ENCODE results near the gene IGLL5.
"Not testable (repeated sequence)": the region's sequence is repeated elsewhere in the genome, so short reads cannot be mapped to it uniquely, and the experiment has no call there.

Gene IGLL5

GRCh38 chr22:22897947-22898346, 10.3 kb downstream of the IGLL5 start:
- H3K36me3 ChIP-seq (ENCODE audit: control insufficient read depth, low read length), result no peaks in the 10 kb centered on the region
- no peak for TF ChIP-seq CTCF (IDR thresholded peaks at IDR 0.05; ENCODE audit: low read depth, low read length, poor library complexity, severe bottlenecking)
- no peak for TF ChIP-seq EZH2phosphoT487 (IDR thresholded peaks at IDR 0.05; ENCODE audit: borderline replicate concordance, low read length)
- no peak overlapping the region for H3K4me3 ChIP-seq (ENCODE audit: low read length)
- H3K4me2 ChIP-seq (ENCODE audit: low read length), result no peak overlapping the region
- H4K20me1 ChIP-seq (ENCODE audit: control insufficient read depth, insufficient read depth, low read depth, low read length), result no peaks in the 10 kb centered on the region
- H3K9me2 ChIP-seq (replicated peaks; ENCODE audit: control insufficient read depth, low read length), result no peaks in the 10 kb centered on the region
- H3K27me3 ChIP-seq (ENCODE audit: control insufficient read depth, low read length), result no peaks in the 10 kb centered on the region
- H3F3A ChIP-seq (ENCODE audit: control insufficient read depth, insufficient read depth), result no peaks in the 10 kb centered on the region
- H3K79me2 ChIP-seq (ENCODE audit: control insufficient read depth, low read length), result no peaks in the 10 kb centered on the region
- H3K9me3 ChIP-seq (ENCODE audit: control insufficient read depth, insufficient read depth, low read length), result no peaks in the 10 kb centered on the region
- no peaks in the 10 kb centered on the region for H3K4me1 ChIP-seq (ENCODE audit: control insufficient read depth, low read length)
- H3K27ac ChIP-seq (ENCODE audit: low read depth, low read length), result no peak overlapping the region

GRCh38 chr22:22898411-22898950, 10.9 kb downstream of the IGLL5 start:
- not testable (repeated sequence) for H3F3A ChIP-seq (ENCODE audit: control insufficient read depth, insufficient read depth); H4K20me1 ChIP-seq (ENCODE audit: control insufficient read depth, insufficient read depth, low read depth, low read length); H3K4me2 ChIP-seq (ENCODE audit: low read length); H3K79me2 ChIP-seq (ENCODE audit: control insufficient read depth, low read length); H3K9me3 ChIP-seq (ENCODE audit: control insufficient read depth, insufficient read depth, low read length); H3K27me3 ChIP-seq (ENCODE audit: control insufficient read depth, low read length); H3K36me3 ChIP-seq (ENCODE audit: control insufficient read depth, low read length); H3K9me2 ChIP-seq (replicated peaks; ENCODE audit: control insufficient read depth, low read length); H3K4me1 ChIP-seq (ENCODE audit: control insufficient read depth, low read length); H3K27ac ChIP-seq (ENCODE audit: low read depth, low read length); H3K4me3 ChIP-seq (ENCODE audit: low read length)

GRCh38 chr22:22899342-22900080, 11.9 kb downstream of the IGLL5 start:
- not testable (repeated sequence) for H3K9me2 ChIP-seq (replicated peaks; ENCODE audit: control insufficient read depth, low read length); H3K4me1 ChIP-seq (ENCODE audit: control insufficient read depth, low read length); H3K27ac ChIP-seq (ENCODE audit: low read depth, low read length); H3K4me3 ChIP-seq (ENCODE audit: low read length); H3F3A ChIP-seq (ENCODE audit: control insufficient read depth, insufficient read depth); H3K36me3 ChIP-seq (ENCODE audit: control insufficient read depth, low read length); H3K79me2 ChIP-seq (ENCODE audit: control insufficient read depth, low read length); H3K4me2 ChIP-seq (ENCODE audit: low read length); H4K20me1 ChIP-seq (ENCODE audit: control insufficient read depth, insufficient read depth, low read depth, low read length); H3K27me3 ChIP-seq (ENCODE audit: control insufficient read depth, low read length); H3K9me3 ChIP-seq (ENCODE audit: control insufficient read depth, insufficient read depth, low read length)

- not testable (repeated sequence) for H3K27me3 ChIP-seq (ENCODE audit: control insufficient read depth, low read length); H3K9me2 ChIP-seq (replicated peaks; ENCODE audit: control insufficient read depth, low read length); H3F3A ChIP-seq (ENCODE audit: control insufficient read depth, insufficient read depth); H3K4me2 ChIP-seq (ENCODE audit: low read length); H3K79me2 ChIP-seq (ENCODE audit: control insufficient read depth, low read length); H3K4me1 ChIP-seq (ENCODE audit: control insufficient read depth, low read length); H4K20me1 ChIP-seq (ENCODE audit: control insufficient read depth, insufficient read depth, low read depth, low read length); H3K4me3 ChIP-seq (ENCODE audit: low read length); H3K36me3 ChIP-seq (ENCODE audit: control insufficient read depth, low read length); H3K27ac ChIP-seq (ENCODE audit: low read depth, low read length); H3K9me3 ChIP-seq (ENCODE audit: control insufficient read depth, insufficient read depth, low read length)
These were observed 13.1 kb downstream of the IGLL5 start for GRCh38 chr22:22900527-22901205.

Data from DOHH2 (cell line).